Cardiac muscle cell (in vitro differentiated cells and primary cell): ENCODE data around the gene RTN1. TPM values are rescaled to one million over a fixed set of nuclear protein-coding genes. Genes with fewer than 3 reads are reported as not detected.
A peak's percentile ranks its signal among the peaks of the same experiment; 100 is the strongest.

Experiments
- DNase-seq, 2 donors: peaks; one replicate each; pipeline versions ENCODE4 v3.0.0 to v3.0.0-alpha.2; 2010 to 2017; ENCODE audit warnings: low read depth in 1 of 2, low spot score in 1 of 2
- H3K27ac ChIP-seq: fragments of 200-600 bp; sonication (generic); 2 replicates; pipeline ENCODE4 v1.5.1; 2016
- H3K27me3 ChIP-seq: fragments of 200-600 bp; sonication (generic); 2 replicates; pipeline ENCODE4 v1.6.0; 2016; ENCODE audit warnings: control low read depth
- H3K36me3 ChIP-seq: fragments of 200-600 bp; sonication (generic); 2 replicates; pipeline ENCODE4 v1.5.1; 2016; ENCODE audit warnings: control low read depth
- H3K4me1 ChIP-seq: fragments of 200-600 bp; sonication (generic); 2 replicates; pipeline ENCODE4 v1.8.1; 2017; ENCODE audit warnings: low read depth, mild to moderate bottlenecking, mixed run types
- H3K4me3 ChIP-seq: fragments of 200-600 bp; sonication (generic); 2 replicates; pipeline ENCODE4 v1.5.1; 2016; ENCODE audit warnings: mild to moderate bottlenecking
- H3K9me3 ChIP-seq: fragments of 200-600 bp; sonication (generic); 2 replicates; pipeline ENCODE4 v1.5.1; 2017; ENCODE audit warnings: low read depth, mild to moderate bottlenecking, control low read depth
- CTCF ChIP-seq: IDR thresholded peaks from 2 replicates; pipeline ENCODE4 v1.5.1; 2012; ENCODE audit warnings: low read depth, mild to moderate bottlenecking, low read length
- polyA plus RNA-seq: library from polyadenylated mRNA; unstranded; fragments of >200 nt; fragmentation: Nextera tagmentation; extraction: Ambion mirVana; gene quantifications from 2 replicates; pipeline ENCODE4 v1.2.1, GENCODE V29; 2016
- total RNA-seq: library from RNA; depleted of rRNA; stranded (reverse); fragments of >200 nt; gene quantifications from 2 replicates; pipeline ENCODE4 v1.2.3, GENCODE V29; 2016

RTN1 gene, protein sequence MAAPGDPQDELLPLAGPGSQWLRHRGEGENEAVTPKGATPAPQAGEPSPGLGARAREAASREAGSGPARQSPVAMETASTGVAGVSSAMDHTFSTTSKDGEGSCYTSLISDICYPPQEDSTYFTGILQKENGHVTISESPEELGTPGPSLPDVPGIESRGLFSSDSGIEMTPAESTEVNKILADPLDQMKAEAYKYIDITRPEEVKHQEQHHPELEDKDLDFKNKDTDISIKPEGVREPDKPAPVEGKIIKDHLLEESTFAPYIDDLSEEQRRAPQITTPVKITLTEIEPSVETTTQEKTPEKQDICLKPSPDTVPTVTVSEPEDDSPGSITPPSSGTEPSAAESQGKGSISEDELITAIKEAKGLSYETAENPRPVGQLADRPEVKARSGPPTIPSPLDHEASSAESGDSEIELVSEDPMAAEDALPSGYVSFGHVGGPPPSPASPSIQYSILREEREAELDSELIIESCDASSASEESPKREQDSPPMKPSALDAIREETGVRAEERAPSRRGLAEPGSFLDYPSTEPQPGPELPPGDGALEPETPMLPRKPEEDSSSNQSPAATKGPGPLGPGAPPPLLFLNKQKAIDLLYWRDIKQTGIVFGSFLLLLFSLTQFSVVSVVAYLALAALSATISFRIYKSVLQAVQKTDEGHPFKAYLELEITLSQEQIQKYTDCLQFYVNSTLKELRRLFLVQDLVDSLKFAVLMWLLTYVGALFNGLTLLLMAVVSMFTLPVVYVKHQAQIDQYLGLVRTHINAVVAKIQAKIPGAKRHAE
- total RNA-seq (1.5 and 2.5 TPM in 2 replicates), polyA plus RNA-seq (0.89 and 3.4 TPM in 2 replicates)

GRCh38 chr14:59870277-59871165 is at the start of gene RTN1:
TSS of gene RTN1 (minus strand) at chr14:59870776. CDS start at chr14:59870630, 146 bp downstream.
- TF ChIP-seq CTCF: no peak
- Histone ChIP-seq H3K4me1 (peaks cover 3% of the 10 kb centered on the region), H3K36me3 (no peaks in the 10 kb centered on the region), H3K27me3 (peaks cover 85% of the 10 kb centered on the region), H3K4me3 (peak within 1 kb of the TSS; percentile 42), H3K9me3 (no peaks in the 10 kb centered on the region), H3K27ac (no peak within 1 kb of the TSS)
- peak; percentile 59 to 87 for DNase-seq

GRCh38 chr14:59920378-59920683 is 49.8 kb upstream of the RTN1 start:
- Histone ChIP-seq H3K27ac (no peak overlapping the region), H3K36me3 (no peaks in the 10 kb centered on the region), H3K4me1 (no peaks in the 10 kb centered on the region), H3K9me3 (no peaks in the 10 kb centered on the region), H3K4me3 (peak overlapping the region; percentile 56), H3K27me3 (no peaks in the 10 kb centered on the region)
- no peak for TF ChIP-seq CTCF
- DNase-seq: no peak

- TF ChIP-seq CTCF: no peak
- DNase-seq: peak; percentile 47 to 90
- no peak within 1 kb of the TSS for H3K27ac ChIP-seq
Measured at GRCh38 chr14:59919570-59920377, 49.2 kb upstream of the RTN1 start, which contains the start of gene LRRC9. TSS of gene LRRC9 (plus strand) at chr14:59920144.

GRCh38 chr14:59918824-59919569 is 48.4 kb upstream of the RTN1 start:
- Histone ChIP-seq H3K36me3 (no peaks in the 10 kb centered on the region), H3K4me3 (peak overlapping the region; percentile 56), H3K4me1 (no peaks in the 10 kb centered on the region), H3K9me3 (no peaks in the 10 kb centered on the region), H3K27ac (no peak overlapping the region), H3K27me3 (no peaks in the 10 kb centered on the region)
- DNase-seq: peak; percentile 51 to 55
- peak; percentile 49 for TF ChIP-seq CTCF

More at GRCh38 chr14:59919570-59920377, 49.2 kb upstream of the RTN1 start, which contains the start of gene LRRC9:
- H3K4me1 ChIP-seq: no peaks in the 10 kb centered on the region
- no peaks in the 10 kb centered on the region for H3K9me3 ChIP-seq
- no peaks in the 10 kb centered on the region for H3K36me3 ChIP-seq
- peak within 1 kb of the TSS; percentile 56 for H3K4me3 ChIP-seq
- no peaks in the 10 kb centered on the region for H3K27me3 ChIP-seq
